Activated CD4-positive, alpha-beta T cell treated with anti-CD3 and anti-CD28 coated beads for 36 hours (primary cell): ENCODE results near the gene NTRK3. TPM values are rescaled to one million over a fixed set of nuclear protein-coding genes. Genes with fewer than 3 reads are reported as not detected.

Source experiments
- ATAC-seq: fragments of 200-7000 bp; cut with Tn5 transposase; one replicate; pipeline ENCODE4 v1.10.0; 2021; ENCODE audit warnings: mild to moderate bottlenecking, moderate library complexity
- CTCF ChIA-PET: fragments of 350-600 bp; sonication (Branson Sonifier 250); formaldehyde crosslinking; loops from one replicate; lab custom pipeline; 2021; ENCODE audit warnings: antibody characterized with exemption; lab: Charles Lee
- POLR2A ChIA-PET: fragments of 350-600 bp; sonication (Branson Sonifier 250); formaldehyde crosslinking; loops from one replicate; lab custom pipeline; 2021; ENCODE audit warnings: antibody characterized with exemption, inconsistent platforms; lab: Charles Lee
- DNase-seq: peaks from one replicate; pipeline ENCODE4 v3.0.0-alpha.2; 2020
- H3K27ac Mint-ChIP-seq: one replicate; pipeline ENCODE4 v1.8.0; 2021; ENCODE audit warnings: mixed read lengths
- H3K27me3 Mint-ChIP-seq: one replicate; pipeline ENCODE4 v1.8.0; 2021; ENCODE audit warnings: mixed read lengths
- H3K36me3 Mint-ChIP-seq: one replicate; pipeline ENCODE4 v1.8.0; 2021; ENCODE audit warnings: low read depth, mixed read lengths
- H3K4me1 Mint-ChIP-seq: one replicate; pipeline ENCODE4 v1.8.0; 2021; ENCODE audit warnings: mixed read lengths
- H3K4me3 Mint-ChIP-seq: one replicate; pipeline ENCODE4 v1.8.0; 2021; ENCODE audit warnings: mild to moderate bottlenecking, moderate library complexity, mixed read lengths
- H3K9me3 Mint-ChIP-seq: one replicate; pipeline ENCODE4 v1.8.0; 2021; ENCODE audit warnings: low read depth, mixed read lengths
- intact Hi-C, 2 experiments: fragments of 100-400 bp; cut with DNase I in 1 of 2; cut with micrococcal nuclease in 1 of 2; formaldehyde crosslinking; loops; one replicate each; pipeline versions ENCODE4 v1.14.2 to v1.15.1; 2022 to 2024; cut with DNase I, micrococcal nuclease
- total RNA-seq, 2 experiments: library from RNA; stranded (reverse); gene quantifications; one replicate each; pipeline ENCODE4 v1.2.3, GENCODE V29; 2021

NTRK3 gene
- total RNA-seq, 2 experiments from 2014 or later, result 0.78 to 0.88 TPM

DNA sequence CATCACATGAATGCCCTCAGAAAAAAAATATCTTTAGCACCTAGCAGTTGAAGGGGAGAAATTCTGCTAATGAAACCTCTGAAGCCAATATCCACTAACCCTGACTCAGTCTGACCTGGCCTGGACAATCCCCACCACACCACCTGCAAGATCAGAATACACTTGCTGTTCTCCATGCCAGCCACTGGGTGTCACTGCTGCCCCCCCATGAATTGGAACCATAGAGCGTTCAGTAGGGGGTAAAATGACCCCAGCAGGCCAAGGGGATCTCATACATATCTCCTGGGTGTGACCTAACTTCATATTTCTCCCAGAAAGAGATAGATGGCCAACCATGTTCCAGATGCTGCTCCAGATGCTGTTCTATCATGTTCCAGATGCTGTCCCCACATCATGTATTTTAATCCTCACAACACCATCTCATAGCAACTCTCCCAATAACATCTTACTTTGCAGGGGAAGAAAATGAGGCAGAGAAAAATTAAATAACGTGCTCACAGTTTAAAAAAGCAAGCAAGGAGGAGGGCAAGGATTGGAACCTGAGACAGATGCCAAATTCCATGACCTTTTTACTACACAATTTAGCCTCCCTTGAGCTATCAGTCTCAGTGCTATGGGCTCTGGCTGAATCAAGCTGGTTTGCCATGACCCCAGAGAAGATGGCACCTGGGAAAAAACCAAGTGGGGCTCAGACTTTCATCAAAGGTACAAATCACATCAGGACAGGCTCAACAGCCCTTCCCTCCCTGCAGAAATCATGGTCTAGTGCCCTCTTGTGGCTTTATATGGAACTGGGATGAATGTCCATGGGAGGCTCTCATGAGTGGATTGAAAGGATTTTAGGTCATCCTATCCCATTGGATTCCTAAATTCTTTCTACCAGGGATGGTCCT, 12.4 kb downstream of the NTRK3 start:
- H3K27me3 Mint-ChIP-seq, result peaks cover 5% of the 10 kb centered on the region
- H3K4me1 Mint-ChIP-seq, result peaks cover 5% of the 10 kb centered on the region
- no peaks in the 10 kb centered on the region for H3K9me3 Mint-ChIP-seq
- ATAC-seq (peak; percentile 59), DNase-seq (peak; percentile 55)
- intact Hi-C loops, result loop anchor here (1.0 to 10.0 kb wide), 5 partner anchors 30 to 1619 kb away; no protein-coding TSS in a partner anchor
- CTCF ChIA-PET, result interaction anchor here (0.6 to 9.3 kb wide), 18 partner anchors 9 to 1276 kb away, joined by 3 to 94 read pairs (median 4); partner anchors contain the start of genes MRPL46 and MRPS11
- H3K4me3 Mint-ChIP-seq, result no peak overlapping the region
- POLR2A ChIA-PET, result no interaction called here
- H3K36me3 Mint-ChIP-seq, result no peaks in the 10 kb centered on the region
- no peak overlapping the region for H3K27ac Mint-ChIP-seq

DNA sequence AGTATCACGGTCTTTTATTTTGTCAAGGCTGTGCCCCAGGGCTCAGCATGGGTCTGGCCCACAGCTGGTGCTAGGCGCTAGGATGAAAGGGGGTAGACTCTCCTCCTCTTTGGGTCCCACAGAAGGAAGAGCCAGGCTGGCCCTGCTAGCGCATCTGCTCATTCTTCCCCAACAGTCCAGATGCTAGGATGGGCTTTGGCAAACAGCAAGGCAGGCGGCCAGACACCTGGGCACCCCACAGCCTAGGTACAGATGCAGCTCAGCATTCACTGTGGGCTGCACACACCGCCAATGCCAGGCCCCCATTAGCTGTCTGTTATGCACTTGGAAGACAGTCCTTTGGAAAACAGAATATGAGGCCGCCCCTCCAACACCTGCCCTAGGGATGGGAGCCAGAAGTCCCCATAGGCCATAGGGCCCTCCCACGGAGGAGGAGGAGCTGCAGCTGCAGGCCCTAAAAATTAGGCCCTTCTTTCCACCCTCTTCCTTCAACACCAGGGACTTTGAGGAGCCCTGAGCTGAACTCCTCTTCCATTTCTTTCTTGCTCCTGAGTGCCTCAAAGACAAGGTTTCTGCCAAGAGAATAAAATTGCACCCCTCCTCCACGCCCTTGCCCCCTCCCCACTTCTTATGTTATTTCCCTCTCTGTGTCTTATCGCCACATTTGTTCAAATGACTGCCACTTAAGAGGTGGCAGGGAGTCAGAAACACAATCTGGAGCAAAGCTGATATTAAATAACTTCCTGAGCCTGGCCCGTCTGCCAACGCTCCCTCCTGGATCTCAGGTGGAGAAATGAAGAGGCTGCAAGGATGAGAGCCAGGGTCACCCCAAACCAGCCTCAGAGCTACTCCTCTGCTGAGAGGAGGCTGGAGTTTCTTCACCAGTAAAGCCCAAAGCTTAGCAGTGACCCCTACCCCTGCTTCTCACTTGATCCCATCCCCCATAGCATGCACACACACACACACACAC, 13.7 kb downstream of the NTRK3 start:
- Mint-ChIP-seq H3K27ac (no peak overlapping the region), H3K4me3 (no peak overlapping the region), H3K27me3 (peaks cover 5% of the 10 kb centered on the region), H3K4me1 (peaks cover 5% of the 10 kb centered on the region), H3K9me3 (no peaks in the 10 kb centered on the region), H3K36me3 (no peaks in the 10 kb centered on the region)
- intact Hi-C loops, result loop anchor here in 1 of 2 experiments (10.0 kb wide), 1 partner anchor 1328 kb away; no protein-coding TSS in a partner anchor
- ATAC-seq, result no peak
- CTCF ChIA-PET, result interaction anchor here (0.6 to 9.3 kb wide), 5 partner anchors 11 to 209 kb away, joined by 3 to 94 read pairs (median 3); no protein-coding TSS in a partner anchor
- DNase-seq, result no peak
- POLR2A ChIA-PET, result no interaction called here

- Mint-ChIP-seq H3K27ac (no peak overlapping the region), H3K4me3 (no peak overlapping the region), H3K36me3 (no peaks in the 10 kb centered on the region), H3K4me1 (peaks cover under 1% of the 10 kb centered on the region), H3K27me3 (peaks cover 3% of the 10 kb centered on the region), H3K9me3 (no peaks in the 10 kb centered on the region)
- no peak for DNase-seq
- ATAC-seq, result no peak
- ChIA-PET CTCF (interaction anchor here (1.1 kb wide), 1 partner anchor 8 kb away, joined by 5 read pairs; no protein-coding TSS in a partner anchor), POLR2A (no interaction called here)
- intact Hi-C loops, result loop anchor here in 1 of 2 experiments (10.0 kb wide), 1 partner anchor 1327 kb away; no protein-coding TSS in a partner anchor
These were observed 15.1 kb downstream of the NTRK3 start for GRCh38 chr15:88241461-88241860.

- ATAC-seq, result no peak
- DNase-seq, result no peak
- Mint-ChIP-seq H3K27me3 (peaks cover 3% of the 10 kb centered on the region), H3K4me1 (no peaks in the 10 kb centered on the region), H3K36me3 (no peaks in the 10 kb centered on the region), H3K9me3 (no peaks in the 10 kb centered on the region), H3K27ac (no peak overlapping the region), H3K4me3 (no peak overlapping the region)
- CTCF ChIA-PET, result interaction anchor here (1.1 kb wide), 1 partner anchor 9 kb away, joined by 5 read pairs; no protein-coding TSS in a partner anchor
- POLR2A ChIA-PET, result no interaction called here
- intact Hi-C loops, result loop anchor here in 1 of 2 experiments (10.0 kb wide), 1 partner anchor 1326 kb away; no protein-coding TSS in a partner anchor
These were observed 15.5 kb downstream of the NTRK3 start for GRCh38 chr15:88241060-88241459.

DNA sequence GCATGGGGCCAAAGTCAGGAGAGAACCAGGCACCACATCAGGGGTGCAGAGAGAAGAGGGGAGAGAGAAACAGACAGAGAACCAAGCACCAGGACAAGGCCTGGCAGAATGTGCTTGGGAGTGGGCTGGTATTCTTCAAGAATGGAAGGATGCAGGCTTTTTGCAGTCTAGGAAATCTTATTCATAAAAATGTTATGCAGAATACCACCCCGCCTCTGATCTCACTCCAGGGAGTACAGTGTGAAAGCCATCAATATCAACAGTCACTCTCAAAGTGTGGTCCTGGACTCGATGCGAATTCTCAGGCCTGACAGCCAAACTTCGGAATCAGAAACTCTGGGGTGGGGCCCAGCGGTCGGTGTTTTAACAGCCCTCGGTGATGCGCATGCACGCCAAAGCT, 16.9 kb downstream of the NTRK3 start:
- ATAC-seq, result no peak
- POLR2A ChIA-PET, result no interaction called here

GRCh38 chr15:88238618-88239430, 17.7 kb downstream of the NTRK3 start:
- CTCF ChIA-PET, result interaction anchor here (0.6 kb wide), 1 partner anchor 76 kb away, joined by 3 read pairs; no protein-coding TSS in a partner anchor
- intact Hi-C loops, result no loop called here

More for the DNA sequence above, 16.9 kb downstream of the NTRK3 start:
- H3K4me3 Mint-ChIP-seq, result no peak overlapping the region
- H3K36me3 Mint-ChIP-seq, result no peaks in the 10 kb centered on the region
- no peak for DNase-seq
- H3K27ac Mint-ChIP-seq, result no peak overlapping the region
- CTCF ChIA-PET, result interaction anchor here (0.5 kb wide), 1 partner anchor 464 kb away, joined by 4 read pairs; no protein-coding TSS in a partner anchor
- intact Hi-C loops, result no loop called here
- H3K27me3 Mint-ChIP-seq, result peaks cover 6% of the 10 kb centered on the region
- no peaks in the 10 kb centered on the region for H3K4me1 Mint-ChIP-seq
- no peaks in the 10 kb centered on the region for H3K9me3 Mint-ChIP-seq

DNA sequence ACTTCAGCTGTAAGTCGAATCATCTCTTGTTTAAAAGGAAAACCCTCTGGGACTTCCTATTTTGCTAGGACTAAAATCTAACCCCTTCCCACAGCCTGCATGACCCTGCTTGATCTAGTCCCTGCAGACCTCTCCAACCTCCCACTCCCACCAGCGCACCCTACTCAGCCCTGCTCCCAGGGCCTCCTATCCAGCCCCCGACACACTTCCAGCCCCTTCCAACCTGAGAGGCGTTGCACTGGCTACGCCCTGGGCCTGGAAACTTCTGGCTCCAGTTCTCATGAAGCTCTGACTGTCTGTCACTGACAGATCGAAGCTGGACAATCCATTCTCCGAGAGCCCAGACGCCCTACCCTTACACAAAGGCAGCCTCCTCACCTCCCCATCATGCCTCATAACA, 21.8 kb downstream of the NTRK3 start:
- intact Hi-C loops, result no loop called here
- ChIA-PET POLR2A (no interaction called here), CTCF (interaction anchor here (1.1 to 1.8 kb wide), 2 partner anchors 10 to 16 kb away, joined by 3 to 7 read pairs; no protein-coding TSS in a partner anchor)
- no peaks in the 10 kb centered on the region for H3K9me3 Mint-ChIP-seq
- no peaks in the 10 kb centered on the region for H3K36me3 Mint-ChIP-seq
- no peak for ATAC-seq
- peaks cover 8% of the 10 kb centered on the region for H3K27me3 Mint-ChIP-seq
- H3K4me3 Mint-ChIP-seq, result no peak overlapping the region
- no peak overlapping the region for H3K27ac Mint-ChIP-seq
- H3K4me1 Mint-ChIP-seq, result no peaks in the 10 kb centered on the region
- DNase-seq, result no peak

More at GRCh38 chr15:88238618-88239430, 17.7 kb downstream of the NTRK3 start:
- H3K27me3 Mint-ChIP-seq, result peaks cover 8% of the 10 kb centered on the region
- DNase-seq (no peak), ATAC-seq (no peak)
- no peak overlapping the region for H3K27ac Mint-ChIP-seq
- no peaks in the 10 kb centered on the region for H3K36me3 Mint-ChIP-seq
- POLR2A ChIA-PET, result no interaction called here
- H3K4me3 Mint-ChIP-seq, result no peak overlapping the region
- H3K9me3 Mint-ChIP-seq, result no peaks in the 10 kb centered on the region
- no peaks in the 10 kb centered on the region for H3K4me1 Mint-ChIP-seq

GRCh38 chr15:88233921-88234320, 22.6 kb downstream of the NTRK3 start:
- Mint-ChIP-seq H3K9me3 (no peaks in the 10 kb centered on the region), H3K4me3 (no peak overlapping the region), H3K27ac (no peak overlapping the region), H3K4me1 (no peaks in the 10 kb centered on the region), H3K36me3 (no peaks in the 10 kb centered on the region), H3K27me3 (peaks cover 6% of the 10 kb centered on the region)
- ChIA-PET CTCF (interaction anchor here (1.1 to 1.8 kb wide), 2 partner anchors 11 to 16 kb away, joined by 3 to 7 read pairs; no protein-coding TSS in a partner anchor), POLR2A (no interaction called here)
- intact Hi-C loops, result no loop called here
- DNase-seq (no peak), ATAC-seq (no peak)

- no peaks in the 10 kb centered on the region for H3K36me3 Mint-ChIP-seq
- ChIA-PET POLR2A (no interaction called here), CTCF (no interaction called here)
- no peak overlapping the region for H3K4me3 Mint-ChIP-seq
- no peak overlapping the region for H3K27ac Mint-ChIP-seq
- intact Hi-C loops, result no loop called here
- H3K27me3 Mint-ChIP-seq, result peaks cover 15% of the 10 kb centered on the region
- DNase-seq (no peak), ATAC-seq (no peak)
- no peaks in the 10 kb centered on the region for H3K4me1 Mint-ChIP-seq
- no peaks in the 10 kb centered on the region for H3K9me3 Mint-ChIP-seq
These were observed 23.8 kb downstream of the NTRK3 start for GRCh38 chr15:88232771-88233201.

DNA sequence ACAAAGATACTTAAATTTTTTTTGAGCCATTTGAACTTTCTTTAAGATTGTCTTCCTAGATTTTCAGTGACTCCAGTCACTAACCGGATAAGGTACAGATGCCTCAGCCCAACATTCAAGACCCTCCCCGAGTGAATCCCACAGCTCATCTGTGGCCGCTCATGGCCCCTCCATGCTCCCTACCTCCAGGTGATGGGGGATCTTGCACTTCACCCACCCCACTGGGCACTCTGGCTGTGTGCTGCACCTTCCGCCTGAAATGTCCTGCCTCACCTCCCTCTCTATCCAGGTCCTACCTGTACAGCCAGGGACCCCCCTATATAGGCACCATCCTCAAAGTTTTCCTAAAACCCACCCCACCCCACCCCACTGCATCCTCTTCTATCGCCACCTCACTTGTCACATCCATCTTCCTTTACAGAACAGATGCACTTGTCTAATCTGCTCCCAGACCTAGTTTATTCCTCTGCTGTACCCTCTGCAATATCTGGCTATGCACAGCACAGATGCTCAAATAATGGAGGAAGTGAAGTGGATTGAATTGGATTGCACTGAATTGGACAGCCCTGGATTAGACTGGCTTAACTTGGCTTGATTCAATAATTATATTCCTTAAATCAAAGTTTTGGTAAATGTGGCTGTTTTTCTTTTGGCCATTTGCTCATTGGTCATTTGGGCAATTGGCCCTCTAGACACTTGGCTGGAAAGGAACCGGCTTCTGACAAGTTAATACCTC, 24.5 kb downstream of the NTRK3 start:
- CTCF ChIA-PET, result interaction anchor here (1.8 kb wide), 1 partner anchor 17 kb away, joined by 6 read pairs; no protein-coding TSS in a partner anchor
- no peak overlapping the region for H3K27ac Mint-ChIP-seq
- no peak overlapping the region for H3K4me3 Mint-ChIP-seq
- POLR2A ChIA-PET, result no interaction called here
- no peak for DNase-seq
- peaks cover 16% of the 10 kb centered on the region for H3K27me3 Mint-ChIP-seq
- no peaks in the 10 kb centered on the region for H3K4me1 Mint-ChIP-seq
- no peaks in the 10 kb centered on the region for H3K36me3 Mint-ChIP-seq
- ATAC-seq, result no peak
- H3K9me3 Mint-ChIP-seq, result no peaks in the 10 kb centered on the region
- intact Hi-C loops, result no loop called here
